HG03045 (cell line): ENCODE data around the gene FREM1.
A peak's percentile ranks its signal among the peaks of the same experiment; 100 is the strongest.

Experiments
- ATAC-seq: cut with Tn5 transposase; IDR thresholded peaks from one replicate; pipeline ENCODE4 v1.9.1; 2021; ENCODE audit warnings: mild to moderate bottlenecking, moderate library complexity; ENCODE audit not compliant: unreplicated experiment

The FREM1 gene

DNA sequence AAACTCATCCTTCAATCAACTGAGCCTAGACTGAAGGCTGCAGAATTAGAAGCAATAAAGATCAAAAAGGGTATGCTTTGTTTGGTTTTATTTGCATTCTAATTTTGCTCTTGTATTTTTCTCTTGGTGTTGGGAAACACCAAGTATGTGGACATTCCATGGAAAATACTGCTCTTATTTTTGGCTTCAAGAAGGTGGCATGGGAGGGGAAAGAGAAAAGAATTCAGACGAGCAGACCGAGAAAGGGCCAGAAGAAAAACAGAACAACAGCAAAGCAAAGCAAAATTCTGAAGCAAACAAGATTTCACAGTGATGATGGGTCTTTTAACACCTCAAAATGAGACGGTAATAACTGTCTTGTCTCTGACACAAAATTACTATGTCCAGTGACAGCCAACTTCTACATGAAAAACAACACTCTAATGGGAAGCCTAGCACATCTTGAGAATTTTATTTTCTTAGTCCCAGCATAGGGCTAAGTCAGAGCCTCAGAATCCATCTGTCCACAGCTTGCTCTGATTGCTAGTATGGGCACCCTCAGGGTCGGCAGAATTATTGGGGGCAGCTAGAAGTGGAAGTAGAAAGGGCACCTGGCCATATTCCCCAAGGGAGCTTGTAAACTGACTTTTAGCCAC lies 26.8 kb downstream of the FREM1 start:
- ATAC-seq, result no peak

DNA sequence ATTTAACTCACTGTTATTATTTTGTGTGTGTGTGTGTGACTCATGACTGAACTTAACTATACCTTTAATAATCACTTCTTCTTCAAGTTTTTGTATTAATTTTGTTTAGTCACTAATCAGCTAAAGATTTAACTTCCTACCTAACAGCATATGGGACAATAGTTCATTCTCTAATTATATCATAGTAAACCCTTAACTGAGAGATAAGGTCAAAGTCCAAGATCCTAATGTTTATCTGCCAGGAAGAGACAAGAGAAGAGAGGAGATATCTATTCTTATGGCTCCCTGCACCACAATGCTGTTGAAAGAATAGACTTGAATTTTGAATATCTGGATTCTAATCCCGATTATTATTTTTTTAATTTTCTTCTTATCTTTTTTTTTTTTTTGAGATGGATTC lies 28.1 kb downstream of the FREM1 start:
- no peak for ATAC-seq

DNA sequence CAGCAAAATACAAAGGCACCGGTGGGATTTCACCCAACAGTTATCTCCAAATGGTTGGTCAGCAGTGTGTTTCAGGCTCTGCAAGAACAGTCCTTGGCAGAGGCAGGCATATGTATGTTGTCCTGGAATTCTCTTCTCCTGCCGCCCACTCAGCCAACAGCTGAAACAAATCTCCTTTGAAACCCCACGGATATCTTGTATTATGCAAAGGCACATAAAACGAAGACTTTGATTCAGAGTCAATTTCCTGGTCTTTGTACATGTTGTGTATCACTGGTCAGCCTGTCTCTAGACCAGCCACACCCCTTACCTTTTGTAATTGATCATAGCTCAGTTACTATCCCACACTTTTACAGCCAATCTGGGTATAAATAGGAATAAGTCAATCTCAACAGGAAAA lies 29.2 kb downstream of the FREM1 start:
- ATAC-seq, result no peak

DNA sequence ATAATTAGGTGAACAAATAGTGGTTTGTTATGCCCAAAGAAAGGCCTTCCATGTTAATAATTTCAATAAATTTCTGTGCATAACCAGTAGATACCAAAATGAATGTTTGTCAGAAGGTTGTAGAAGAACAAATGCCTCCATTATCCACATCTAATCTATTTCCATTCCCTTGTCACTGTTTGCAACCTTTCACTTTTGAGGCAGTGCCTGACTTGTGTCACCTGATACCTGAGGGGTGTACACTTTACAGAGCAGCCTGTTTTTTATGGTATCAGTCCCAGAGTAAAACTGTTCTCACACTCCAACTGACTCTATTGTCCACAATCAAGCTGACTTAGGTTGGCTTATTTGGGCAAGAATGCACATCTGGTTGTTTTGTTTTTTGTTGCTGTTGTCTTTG lies 40.1 kb downstream of the FREM1 start:
- no peak for ATAC-seq

DNA sequence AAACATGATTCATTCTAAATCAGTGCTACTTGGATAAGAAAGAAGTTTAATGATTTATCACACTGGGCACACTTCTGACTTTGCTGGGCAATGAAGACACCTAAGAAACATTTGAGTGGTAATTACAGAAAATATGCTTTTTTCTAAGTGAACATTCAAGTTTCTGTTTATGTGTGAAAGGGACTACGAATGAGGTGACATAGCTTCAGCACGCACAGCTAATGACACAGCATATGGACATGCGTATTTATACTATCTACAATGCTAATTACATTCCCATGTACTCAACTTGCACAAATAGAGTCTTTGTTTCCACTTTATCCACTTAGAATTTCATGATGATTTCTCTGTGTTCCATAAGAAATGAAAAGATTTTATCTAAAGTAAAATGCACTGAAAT lies 40.6 kb downstream of the FREM1 start:
- ATAC-seq, result no peak

DNA sequence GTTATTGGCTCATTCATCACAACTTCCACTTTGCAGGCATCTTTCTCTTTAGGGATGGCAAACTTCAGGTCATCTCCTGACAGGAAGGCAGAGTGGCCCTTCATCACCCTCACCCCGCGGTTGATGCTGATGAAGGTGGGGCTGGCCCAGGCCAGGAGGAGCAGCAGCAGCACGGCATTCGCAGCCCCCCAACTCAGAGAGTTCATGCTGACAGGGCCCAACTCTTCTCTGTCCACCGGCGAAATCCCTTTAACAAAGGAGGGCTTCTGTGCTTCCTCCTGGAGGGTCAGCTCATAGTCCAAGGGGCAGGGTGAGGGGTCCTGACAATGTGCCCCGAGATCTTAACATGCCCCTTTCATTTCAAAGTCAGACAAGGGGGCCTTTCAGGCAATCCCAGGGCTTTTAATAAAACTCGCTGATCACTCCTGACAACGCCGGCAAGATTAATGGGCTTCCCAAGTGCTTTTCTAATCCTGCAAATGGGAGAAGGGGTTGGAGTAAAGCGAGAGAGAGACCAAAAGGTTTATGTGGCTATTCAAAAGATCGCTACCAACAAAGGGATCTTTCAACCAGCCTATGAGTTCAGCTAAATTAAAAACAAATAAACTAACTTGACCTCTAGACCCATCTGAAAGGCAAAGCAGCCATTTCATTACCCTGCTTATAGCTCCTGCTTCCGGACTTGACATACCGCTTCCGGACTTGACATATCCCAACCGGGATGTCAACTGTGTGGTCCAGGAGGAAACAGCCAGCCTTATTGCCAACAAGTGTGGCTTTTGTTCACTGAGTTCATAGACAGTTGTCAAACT lies 41.2 kb downstream of the FREM1 start:
- ATAC-seq, result no peak

DNA sequence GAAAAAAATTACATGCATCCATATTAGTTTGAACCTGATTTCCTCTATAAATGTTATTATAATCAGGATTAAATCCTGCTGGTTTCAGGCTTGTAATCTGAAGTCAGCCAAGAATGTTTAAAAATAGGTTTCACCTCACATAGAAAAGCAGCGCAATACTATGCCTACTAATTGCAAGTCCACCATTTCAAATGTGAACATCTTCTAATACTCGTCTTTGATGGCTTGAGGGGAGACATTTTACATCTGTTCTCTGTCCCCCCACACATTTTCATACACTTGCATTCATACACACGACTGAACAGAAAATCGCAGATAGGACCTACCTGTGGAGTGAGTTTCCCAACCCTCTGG lies 41.8 kb downstream of the FREM1 start:
- no peak for ATAC-seq

DNA sequence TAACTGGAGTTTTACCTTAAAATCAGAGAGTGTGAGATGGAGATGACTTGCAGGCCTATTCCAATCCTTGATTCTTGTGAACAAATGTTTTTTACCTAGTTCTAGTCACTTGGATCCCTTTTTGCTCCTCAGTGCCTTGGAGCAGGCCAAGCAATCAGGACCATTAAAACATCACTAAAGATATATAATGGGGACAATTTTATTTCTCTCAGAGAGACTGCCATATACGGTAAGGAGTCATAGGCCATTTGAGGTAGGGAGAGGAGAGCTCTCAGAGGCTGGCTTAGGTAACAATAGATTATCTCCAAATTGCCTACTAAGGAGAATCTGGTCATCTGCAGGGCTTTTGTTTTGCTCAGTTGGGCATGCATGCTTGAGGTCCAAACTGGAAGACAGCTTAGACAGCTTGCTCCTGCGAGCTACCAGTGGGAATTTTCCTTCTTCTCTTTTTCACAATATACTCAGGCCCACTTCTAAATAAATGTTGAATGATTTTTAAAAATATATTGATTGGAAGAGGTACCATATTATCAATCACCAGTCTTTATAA lies 44.0 kb downstream of the FREM1 start:
- no peak for ATAC-seq

DNA sequence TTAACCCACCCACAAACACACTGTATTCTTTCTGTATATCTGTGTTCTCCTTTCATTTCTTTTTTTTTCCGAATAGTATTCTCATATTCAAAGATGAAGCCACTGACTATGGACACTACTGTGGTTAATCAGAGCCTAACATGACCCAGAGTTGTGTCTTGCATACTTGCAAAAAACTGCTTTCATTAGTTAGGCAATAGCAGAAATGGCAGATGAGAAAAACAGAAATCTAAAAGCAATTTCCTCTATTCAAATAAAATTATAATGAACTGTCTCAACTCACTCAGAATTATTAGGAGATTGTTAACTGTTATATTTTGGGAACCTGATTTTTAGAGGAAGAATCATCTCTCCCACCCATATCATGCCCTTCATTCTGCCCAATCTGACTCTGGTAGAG lies 45.9 kb downstream of the FREM1 start:
- no peak for ATAC-seq

DNA sequence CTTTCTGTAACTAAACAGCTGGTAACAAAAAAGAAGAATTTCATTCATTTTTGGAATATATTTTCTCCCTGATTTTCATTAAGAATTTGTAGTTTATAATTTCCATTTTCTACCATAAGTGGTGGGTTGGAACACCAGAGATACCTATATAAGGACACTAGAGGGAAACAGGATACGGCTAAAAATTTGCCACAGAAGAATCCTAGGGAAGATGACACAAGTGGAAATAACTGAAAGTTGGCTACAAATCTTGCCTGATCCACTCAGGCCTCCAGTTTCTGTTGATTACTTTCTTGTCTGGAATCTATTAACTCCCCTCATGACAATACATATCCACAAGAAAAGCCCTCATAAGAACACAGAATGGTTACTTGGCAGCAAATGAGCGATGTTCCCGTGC lies 46.8 kb downstream of the FREM1 start:
- ATAC-seq, result no peak

DNA sequence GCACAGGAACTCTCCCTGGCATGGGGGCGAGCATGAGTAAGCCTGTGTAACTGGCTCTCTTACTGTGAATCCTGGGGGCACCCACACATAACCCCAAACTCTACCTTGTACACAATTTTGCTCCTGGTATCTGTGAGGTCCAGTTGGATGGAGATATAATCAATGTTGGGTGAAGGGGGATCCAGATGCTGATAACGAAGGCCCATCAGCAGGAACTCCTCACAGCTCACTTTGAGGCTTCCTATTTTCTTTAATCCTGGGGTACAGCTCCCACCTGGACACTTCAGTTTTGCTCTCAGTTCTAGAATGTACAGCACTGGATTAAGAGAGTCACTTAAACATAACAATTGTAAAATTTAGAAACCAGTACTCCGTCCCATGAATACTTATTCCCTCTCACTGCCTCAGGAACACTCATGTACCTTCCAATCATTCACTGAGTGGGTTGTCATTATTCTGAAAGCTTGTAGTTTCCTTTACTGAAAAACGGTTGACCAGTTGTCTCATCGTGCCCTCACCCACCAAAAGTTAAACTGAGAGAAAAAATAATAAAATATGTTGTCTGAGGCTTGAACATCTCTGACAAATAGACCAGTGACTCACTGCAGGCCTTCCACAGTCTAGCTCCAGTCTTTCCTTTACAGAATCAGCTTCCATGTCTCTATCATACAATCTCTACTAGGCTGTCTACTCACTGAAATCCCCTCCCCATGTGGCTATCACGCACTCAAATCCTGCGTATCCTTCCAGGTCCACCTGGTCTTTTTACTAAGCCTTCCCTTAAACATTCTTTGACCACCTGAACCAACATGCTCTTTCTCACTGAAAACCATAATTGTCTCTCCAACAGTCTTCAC lies 52.6 kb downstream of the FREM1 start:
- no peak for ATAC-seq

DNA sequence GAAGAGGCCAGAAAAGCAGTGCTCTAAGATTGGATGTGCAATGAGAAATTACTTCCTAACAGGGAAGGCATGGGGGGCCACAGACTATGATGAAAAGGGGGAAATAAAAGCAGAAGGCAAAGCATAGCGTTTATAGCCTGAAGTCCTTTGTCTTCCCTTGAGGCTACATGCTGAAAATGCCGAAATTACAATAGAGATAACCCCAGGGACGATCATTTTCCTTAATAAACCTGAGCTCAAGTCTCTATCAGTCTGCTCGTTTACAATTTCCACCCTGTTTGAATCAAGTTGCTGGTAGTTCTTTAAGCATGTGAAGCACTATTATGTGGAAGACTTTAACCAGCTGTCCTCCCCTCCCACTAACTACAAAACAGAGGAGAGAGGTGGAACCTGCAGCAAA lies 60.4 kb downstream of the FREM1 start:
- no peak for ATAC-seq

DNA sequence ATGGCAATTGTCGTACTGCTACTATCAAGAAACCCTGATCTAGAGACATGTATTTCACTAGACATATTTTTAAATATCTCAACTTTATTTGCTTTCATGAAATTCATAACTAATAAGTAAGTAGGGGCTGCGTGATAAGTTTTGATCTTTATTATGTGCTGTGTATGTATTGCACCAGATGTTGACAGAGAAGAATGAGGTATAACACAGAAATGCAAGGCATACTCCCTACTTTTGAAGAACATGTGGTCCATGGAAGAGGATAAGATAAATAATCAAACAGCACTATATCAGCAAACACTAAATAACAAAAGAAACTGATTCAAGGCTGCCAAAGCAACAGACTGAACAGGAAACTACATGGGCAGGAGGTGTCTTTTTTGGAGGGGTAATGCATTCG lies 60.9 kb downstream of the FREM1 start:
- ATAC-seq, result no peak

DNA sequence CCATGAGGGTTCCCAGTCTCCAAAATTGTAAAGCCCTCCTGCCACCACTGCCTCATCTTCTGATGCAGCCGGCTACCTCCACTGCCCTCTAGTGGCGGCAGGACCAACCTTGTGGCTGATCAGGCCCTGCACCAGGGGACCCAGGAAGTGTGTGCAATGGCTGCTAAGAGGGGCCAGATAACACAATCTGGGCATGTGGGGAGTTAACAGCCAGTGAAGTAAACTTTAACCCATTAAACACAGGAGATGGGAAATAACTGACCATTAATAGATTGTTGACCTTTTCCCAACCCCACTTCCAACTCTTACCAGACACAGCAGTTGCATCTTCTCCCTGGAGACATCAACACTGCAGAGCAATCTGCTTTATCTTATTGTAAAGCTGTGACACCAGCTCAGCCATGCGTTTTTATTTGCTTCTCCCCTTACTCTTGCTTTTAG lies 63.3 kb downstream of the FREM1 start:
- peak; percentile 86 for ATAC-seq

DNA sequence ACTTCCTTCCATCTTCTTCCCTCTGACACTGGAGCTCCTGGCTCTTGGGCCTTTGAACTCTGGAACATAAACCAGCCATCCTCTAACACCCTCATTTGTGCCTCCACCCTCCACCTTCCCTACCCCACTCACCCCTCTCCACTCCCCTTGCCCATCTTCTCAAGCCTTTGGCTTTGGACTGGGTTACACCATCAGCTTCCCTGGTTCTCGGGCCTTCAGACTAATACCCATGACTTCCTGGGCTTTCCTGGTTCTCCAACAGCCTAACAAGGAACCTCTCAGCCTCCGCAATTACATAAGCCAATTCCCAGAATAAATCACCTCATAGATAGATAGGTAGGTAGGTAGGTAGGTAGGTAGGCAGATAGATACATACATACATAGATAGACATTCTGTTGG lies 67.1 kb downstream of the FREM1 start:
- ATAC-seq, result no peak

DNA sequence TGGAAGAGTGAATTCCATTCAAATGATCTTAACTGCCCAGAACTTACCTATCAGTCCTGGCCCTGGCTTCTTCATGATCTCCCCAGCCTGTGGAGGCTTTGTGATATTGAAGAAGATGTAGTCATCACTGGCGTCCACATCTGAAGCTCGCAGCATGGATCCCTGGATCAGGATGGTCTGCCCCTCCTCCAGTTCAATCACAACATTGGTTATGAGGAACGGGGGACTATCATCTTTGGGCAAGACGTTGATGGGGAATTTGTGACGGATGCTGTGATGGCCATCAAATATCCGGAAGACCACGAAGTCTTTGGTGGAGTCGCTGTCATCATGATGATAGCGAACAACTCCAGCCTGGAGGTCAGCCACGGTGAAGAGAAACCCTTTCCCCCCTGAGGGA lies 68.0 kb downstream of the FREM1 start:
- ATAC-seq, result no peak

DNA sequence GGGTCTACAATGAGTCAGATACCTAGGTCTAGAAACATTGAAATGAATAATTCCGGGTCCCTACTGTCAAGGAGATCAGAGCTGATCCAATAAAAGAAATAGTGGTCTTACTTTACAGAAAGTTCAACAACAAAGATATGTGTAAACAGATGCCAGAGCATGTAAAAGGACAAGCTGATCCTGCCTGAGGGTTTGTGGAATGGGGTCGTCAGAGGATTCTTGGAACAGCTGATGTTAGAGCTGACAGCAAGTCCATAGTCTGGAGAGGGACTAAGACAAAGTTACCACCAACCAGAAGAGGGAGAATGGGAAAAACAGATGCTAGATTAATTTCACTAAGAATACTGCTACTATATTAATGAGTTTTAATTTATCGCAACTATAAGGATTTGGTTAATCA lies 71.5 kb downstream of the FREM1 start:
- no peak for ATAC-seq

DNA sequence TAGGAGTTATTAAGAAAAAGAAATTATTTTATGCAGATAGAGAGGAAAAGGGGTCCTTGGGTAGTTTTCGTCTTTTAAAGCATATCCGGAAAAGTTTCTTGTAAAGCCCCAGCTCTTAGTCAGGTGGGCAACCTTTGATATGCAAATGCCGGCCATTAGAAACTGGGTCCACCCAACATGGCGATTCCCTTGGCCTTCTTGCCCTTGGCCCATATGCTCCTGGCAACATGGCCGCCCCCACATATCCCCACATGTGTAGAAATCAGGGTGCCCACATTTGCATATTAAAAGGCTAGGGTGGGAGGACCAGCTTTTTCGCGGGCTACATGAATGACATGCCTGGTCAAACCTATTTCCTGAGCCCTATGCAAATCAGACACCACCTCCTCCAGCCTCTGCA lies 73.3 kb downstream of the FREM1 start:
- ATAC-seq, result no peak

DNA sequence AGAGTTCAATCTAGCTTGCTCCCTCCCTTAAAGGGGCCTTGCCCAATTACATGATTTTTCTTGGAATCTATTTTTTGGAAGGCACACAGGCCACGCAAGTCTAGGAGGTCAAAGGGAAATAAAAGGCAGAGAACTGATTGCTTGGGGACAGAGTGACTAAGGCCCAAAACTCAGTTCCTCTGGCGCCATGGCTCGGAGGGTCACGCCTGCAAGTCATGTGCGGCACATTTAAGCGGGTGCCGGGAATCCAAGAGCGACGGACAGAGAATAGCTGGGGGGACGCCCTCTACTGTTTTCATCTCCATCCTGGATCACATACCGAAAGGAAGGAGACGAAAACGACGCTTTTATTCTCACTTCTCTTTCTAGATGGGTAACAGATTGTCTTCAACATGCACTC lies 78.6 kb downstream of the FREM1 start:
- ATAC-seq, result no peak

DNA sequence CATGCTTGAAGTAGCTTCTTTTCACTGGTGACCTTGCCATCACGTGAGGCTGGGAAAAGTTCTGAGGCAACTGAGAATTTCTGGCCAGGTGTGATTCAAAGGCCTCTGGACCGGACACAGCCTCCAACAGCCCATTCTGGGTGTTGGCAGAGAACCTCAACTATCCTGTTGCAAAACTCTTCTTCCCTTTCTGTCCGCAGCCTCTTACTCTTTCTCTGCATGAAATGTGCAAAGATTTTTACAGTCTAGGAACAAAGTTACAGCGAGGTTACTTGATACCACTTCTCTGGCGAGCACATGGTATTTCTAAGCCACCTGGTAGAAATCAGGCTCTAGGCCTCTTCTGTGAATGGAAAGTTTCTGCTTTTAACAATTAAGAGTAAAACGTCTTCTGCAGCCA lies 79.2 kb downstream of the FREM1 start:
- ATAC-seq, result no peak

DNA sequence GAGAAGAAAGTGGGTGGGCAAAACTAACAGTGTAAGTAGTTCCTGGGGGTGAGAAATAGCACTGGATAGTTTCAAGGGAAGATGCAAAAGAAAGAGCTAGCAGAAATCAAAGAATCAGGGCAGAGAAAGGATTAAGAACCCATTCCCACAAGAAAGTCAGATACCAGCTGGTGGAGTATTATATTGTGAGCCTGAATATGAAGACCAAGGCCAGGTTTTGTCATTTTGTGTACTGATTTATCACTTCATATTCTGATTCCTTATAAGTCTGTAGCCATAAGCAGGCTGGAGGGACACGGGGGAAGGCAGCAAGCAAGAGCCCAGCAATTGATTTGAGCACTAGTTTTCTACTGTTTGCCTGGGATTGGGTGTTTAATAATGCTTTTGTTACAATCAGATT lies 80.2 kb downstream of the FREM1 start:
- no peak for ATAC-seq

DNA sequence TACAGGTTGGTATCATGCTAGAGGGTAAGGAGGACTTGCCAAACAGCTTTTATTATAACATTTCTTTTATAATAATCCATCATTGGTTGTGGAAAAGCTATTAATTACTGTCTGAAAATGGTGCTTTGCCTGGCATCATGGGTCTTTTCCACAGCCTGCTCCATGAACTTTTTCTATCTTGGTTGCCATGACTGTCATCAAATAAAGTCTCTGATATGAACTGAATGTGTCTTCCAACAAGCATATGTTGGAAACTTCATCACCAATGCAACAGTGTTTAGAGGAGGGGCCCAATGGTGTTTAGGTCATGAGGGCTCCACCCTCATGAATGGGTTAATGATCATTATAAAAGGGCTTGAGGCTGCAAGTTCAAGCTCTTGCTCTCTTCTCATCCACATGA lies 81.0 kb downstream of the FREM1 start:
- ATAC-seq, result no peak
